ENCODE data around the gene MRPS25.

Gene MRPS25

DNA sequence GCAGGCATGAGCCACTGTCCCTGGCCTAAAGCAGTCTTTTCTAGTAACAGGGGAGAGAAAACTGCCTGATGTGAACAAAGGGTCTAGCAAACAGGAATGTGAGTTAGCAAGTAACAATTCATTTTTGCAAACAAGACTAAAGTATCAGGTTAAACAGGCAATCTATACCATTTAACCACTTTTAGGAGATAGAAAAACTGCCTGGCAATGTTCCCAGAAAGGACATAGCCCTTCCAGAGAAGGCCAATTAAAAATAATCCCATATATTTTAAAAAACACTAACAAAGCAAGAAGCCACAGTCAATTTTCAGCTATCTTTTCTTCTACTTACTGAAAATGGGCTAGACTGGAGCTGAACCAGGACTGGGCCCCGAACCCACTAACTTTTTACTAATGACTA is 27.6 kb upstream of the MRPS25 start:
- TF ChIP-seq ZNF8 (CRISPR knock-in tag; IDR thresholded peaks at IDR 0.05), result no peak
- TF ChIP-seq, protein P1, sequence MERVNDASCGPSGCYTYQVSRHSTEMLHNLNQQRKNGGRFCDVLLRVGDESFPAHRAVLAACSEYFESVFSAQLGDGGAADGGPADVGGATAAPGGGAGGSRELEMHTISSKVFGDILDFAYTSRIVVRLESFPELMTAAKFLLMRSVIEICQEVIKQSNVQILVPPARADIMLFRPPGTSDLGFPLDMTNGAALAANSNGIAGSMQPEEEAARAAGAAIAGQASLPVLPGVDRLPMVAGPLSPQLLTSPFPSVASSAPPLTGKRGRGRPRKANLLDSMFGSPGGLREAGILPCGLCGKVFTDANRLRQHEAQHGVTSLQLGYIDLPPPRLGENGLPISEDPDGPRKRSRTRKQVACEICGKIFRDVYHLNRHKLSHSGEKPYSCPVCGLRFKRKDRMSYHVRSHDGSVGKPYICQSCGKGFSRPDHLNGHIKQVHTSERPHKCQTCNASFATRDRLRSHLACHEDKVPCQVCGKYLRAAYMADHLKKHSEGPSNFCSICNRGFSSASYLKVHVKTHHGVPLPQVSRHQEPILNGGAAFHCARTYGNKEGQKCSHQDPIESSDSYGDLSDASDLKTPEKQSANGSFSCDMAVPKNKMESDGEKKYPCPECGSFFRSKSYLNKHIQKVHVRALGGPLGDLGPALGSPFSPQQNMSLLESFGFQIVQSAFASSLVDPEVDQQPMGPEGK (CRISPR knock-in tag; IDR thresholded peaks at IDR 0.05; ENCODE audit: borderline replicate concordance), result no peak
- TF ChIP-seq ZFP3 (CRISPR knock-in tag; IDR thresholded peaks at IDR 0.05), result no peak
- TF ChIP-seq, protein P2, sequence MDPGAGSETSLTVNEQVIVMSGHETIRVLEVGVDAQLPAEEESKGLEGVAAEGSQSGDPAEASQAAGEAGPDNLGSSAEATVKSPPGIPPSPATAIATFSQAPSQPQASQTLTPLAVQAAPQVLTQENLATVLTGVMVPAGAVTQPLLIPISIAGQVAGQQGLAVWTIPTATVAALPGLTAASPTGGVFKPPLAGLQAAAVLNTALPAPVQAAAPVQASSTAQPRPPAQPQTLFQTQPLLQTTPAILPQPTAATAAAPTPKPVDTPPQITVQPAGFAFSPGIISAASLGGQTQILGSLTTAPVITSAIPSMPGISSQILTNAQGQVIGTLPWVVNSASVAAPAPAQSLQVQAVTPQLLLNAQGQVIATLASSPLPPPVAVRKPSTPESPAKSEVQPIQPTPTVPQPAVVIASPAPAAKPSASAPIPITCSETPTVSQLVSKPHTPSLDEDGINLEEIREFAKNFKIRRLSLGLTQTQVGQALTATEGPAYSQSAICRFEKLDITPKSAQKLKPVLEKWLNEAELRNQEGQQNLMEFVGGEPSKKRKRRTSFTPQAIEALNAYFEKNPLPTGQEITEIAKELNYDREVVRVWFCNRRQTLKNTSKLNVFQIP (CRISPR knock-in tag; IDR thresholded peaks at IDR 0.05; ENCODE audit: borderline replicate concordance, low read depth), result no peak
- TF ChIP-seq, protein P3, sequence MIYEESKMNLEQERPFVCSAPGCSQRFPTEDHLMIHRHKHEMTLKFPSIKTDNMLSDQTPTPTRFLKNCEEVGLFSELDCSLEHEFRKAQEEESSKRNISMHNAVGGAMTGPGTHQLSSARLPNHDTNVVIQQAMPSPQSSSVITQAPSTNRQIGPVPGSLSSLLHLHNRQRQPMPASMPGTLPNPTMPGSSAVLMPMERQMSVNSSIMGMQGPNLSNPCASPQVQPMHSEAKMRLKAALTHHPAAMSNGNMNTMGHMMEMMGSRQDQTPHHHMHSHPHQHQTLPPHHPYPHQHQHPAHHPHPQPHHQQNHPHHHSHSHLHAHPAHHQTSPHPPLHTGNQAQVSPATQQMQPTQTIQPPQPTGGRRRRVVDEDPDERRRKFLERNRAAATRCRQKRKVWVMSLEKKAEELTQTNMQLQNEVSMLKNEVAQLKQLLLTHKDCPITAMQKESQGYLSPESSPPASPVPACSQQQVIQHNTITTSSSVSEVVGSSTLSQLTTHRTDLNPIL (CRISPR knock-in tag; IDR thresholded peaks at IDR 0.05; ENCODE audit: low read depth), result no peak
- no peak for TF ChIP-seq TCF4 (CRISPR knock-in tag; IDR thresholded peaks at IDR 0.05; ENCODE audit: borderline replicate concordance)
- TF ChIP-seq TOX (CRISPR knock-in tag; IDR thresholded peaks at IDR 0.05; ENCODE audit: borderline replicate concordance), result no peak
- TF ChIP-seq PPARA (CRISPR knock-in tag; IDR thresholded peaks at IDR 0.05; ENCODE audit: borderline replicate concordance), result no peak
- TF ChIP-seq, protein P4, sequence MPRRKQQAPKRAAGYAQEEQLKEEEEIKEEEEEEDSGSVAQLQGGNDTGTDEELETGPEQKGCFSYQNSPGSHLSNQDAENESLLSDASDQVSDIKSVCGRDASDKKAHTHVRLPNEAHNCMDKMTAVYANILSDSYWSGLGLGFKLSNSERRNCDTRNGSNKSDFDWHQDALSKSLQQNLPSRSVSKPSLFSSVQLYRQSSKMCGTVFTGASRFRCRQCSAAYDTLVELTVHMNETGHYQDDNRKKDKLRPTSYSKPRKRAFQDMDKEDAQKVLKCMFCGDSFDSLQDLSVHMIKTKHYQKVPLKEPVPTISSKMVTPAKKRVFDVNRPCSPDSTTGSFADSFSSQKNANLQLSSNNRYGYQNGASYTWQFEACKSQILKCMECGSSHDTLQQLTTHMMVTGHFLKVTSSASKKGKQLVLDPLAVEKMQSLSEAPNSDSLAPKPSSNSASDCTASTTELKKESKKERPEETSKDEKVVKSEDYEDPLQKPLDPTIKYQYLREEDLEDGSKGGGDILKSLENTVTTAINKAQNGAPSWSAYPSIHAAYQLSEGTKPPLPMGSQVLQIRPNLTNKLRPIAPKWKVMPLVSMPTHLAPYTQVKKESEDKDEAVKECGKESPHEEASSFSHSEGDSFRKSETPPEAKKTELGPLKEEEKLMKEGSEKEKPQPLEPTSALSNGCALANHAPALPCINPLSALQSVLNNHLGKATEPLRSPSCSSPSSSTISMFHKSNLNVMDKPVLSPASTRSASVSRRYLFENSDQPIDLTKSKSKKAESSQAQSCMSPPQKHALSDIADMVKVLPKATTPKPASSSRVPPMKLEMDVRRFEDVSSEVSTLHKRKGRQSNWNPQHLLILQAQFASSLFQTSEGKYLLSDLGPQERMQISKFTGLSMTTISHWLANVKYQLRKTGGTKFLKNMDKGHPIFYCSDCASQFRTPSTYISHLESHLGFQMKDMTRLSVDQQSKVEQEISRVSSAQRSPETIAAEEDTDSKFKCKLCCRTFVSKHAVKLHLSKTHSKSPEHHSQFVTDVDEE (CRISPR knock-in tag; IDR thresholded peaks at IDR 0.05), result no peak
- no peak for TF ChIP-seq SNAI2 (CRISPR knock-in tag; IDR thresholded peaks at IDR 0.05)
- no peak for TF ChIP-seq ISL1 (CRISPR knock-in tag; IDR thresholded peaks at IDR 0.05)
- TF ChIP-seq RARB (CRISPR knock-in tag; IDR thresholded peaks at IDR 0.05), result no peak
- no peak for TF ChIP-seq ARNTL (CRISPR knock-in tag; IDR thresholded peaks at IDR 0.05; ENCODE audit: borderline replicate concordance, low read depth)
- TF ChIP-seq ZNF565 (CRISPR knock-in tag; conservative IDR thresholded peaks at IDR 0.05; ENCODE audit: low read depth), result no peak
- no peak for TF ChIP-seq GLIS3 (CRISPR knock-in tag; IDR thresholded peaks at IDR 0.05)
- no peak for TF ChIP-seq ZC3H10 (CRISPR knock-in tag; IDR thresholded peaks at IDR 0.05)
- TF ChIP-seq ESRRG (CRISPR knock-in tag; IDR thresholded peaks at IDR 0.05), result no peak
- no peak for TF ChIP-seq BACH2 (CRISPR knock-in tag; IDR thresholded peaks at IDR 0.05; ENCODE audit: borderline replicate concordance)
- peak; percentile 33; the same call in 1 of the 3 replicates for ATAC-seq

DNA sequence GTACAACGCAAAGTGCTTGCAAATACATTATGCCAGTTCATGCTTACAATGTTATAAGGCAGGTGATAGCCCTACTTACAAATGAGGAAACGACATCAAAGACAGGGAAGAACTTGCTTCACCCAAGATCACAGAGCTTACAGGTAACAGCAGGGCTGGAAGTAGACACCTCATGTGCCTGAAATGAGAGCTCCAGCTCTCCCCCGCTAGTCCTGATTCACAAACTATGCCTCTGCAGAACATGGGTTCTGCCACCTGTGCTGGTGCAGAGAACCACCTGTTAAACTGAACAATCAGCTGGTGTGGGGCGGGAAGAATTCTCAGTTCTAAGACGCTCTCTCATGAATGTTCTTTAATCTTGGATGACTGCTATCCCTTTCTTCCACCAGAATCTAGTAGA is 26.5 kb upstream of the MRPS25 start:
- ATAC-seq, result no peak
- TF ChIP-seq ZC3H10 (CRISPR knock-in tag; IDR thresholded peaks at IDR 0.05), result no peak
- TF ChIP-seq, protein P4 (CRISPR knock-in tag; IDR thresholded peaks at IDR 0.05), result no peak

DNA sequence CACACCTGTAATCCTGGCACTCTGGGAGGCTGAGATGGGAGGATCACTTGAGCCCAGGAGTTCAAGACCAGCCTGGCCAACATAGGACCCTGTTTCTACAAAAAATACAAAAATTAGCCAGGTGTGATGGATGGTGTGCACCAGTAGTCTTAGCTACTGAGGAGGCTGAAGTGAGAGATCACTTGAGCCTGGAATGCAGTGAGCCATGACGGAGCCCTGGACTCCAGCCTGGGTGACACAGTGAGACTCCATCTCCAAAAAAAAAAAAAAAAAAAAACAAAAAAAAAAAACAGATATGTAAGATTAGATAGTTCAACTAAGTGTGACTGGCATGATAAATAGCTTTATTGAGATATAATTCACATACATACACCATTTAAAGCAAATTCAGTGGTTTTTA is 24.1 kb upstream of the MRPS25 start:
- ATAC-seq, result no peak
- TF ChIP-seq ZNF8 (CRISPR knock-in tag; IDR thresholded peaks at IDR 0.05) (no peak), ISL1 (CRISPR knock-in tag; IDR thresholded peaks at IDR 0.05) (no peak), RARB (CRISPR knock-in tag; IDR thresholded peaks at IDR 0.05) (no peak), ARNTL (CRISPR knock-in tag; IDR thresholded peaks at IDR 0.05; ENCODE audit: borderline replicate concordance, low read depth) (no peak), SNAI2 (CRISPR knock-in tag; IDR thresholded peaks at IDR 0.05) (no peak)
- TF ChIP-seq, protein P1 (CRISPR knock-in tag; IDR thresholded peaks at IDR 0.05; ENCODE audit: borderline replicate concordance), result no peak

All from SK-N-SH treated with all-trans-retinoic acid at 6 μM for 48 hours (cell line).